ENCODE results near the gene SLC35D2. TPM values are rescaled to one million over a fixed set of nuclear protein-coding genes. Genes with fewer than 3 reads are reported as not detected.

Gene SLC35D2
- total RNA-seq, 1 experiment from 2014 or later = 19.0 TPM

DNA sequence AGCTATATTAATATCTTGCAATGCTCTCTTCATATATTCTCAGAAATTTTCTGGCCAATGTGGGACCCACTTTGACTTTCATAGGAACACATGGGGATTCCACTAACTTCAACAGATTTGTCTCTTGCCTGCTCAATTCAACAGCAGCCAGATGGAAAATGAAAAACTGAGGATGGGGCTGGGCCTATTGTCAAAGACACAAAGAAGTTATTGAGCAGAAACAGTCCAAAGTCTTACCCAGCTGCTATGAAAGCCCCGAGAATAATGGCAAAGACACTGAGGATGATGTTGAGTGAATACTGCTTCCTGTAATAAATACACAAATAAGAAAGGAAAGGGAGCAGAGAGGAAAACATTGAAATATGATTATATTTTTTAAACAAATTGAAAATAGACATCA lies 32.6 kb downstream of the SLC35D2 start:
- Histone ChIP-seq H3K27me3 (ENCODE audit: insufficient read depth, low read length) (no peaks in the 10 kb centered on the region), H3K56ac (ENCODE audit: insufficient read length, low read depth, low read length) (no peak overlapping the region), H3T11ph (ENCODE audit: low read length) (no peak overlapping the region), H2BK12ac (ENCODE audit: insufficient read length, low read depth, low read length) (no peak overlapping the region), H3K27ac (ENCODE audit: insufficient read length, low read depth, low read length) (no peak overlapping the region), H3K23me2 (ENCODE audit: insufficient read length, low read depth, low read length, poor library complexity, severe bottlenecking) (no peaks in the 10 kb centered on the region), H4K91ac (ENCODE audit: insufficient read length, low read depth, low read length) (no peak overlapping the region), H3K14ac (ENCODE audit: insufficient read depth, low read length) (no peak overlapping the region), H3K4ac (ENCODE audit: low read depth, low read length) (no peak overlapping the region), H2BK15ac (ENCODE audit: low read depth, low read length) (no peak overlapping the region), H3K9me3 (ENCODE audit: control insufficient read depth, low read depth, low read length) (peaks cover 3% of the 10 kb centered on the region), H2BK120ac (ENCODE audit: low read depth, low read length, poor library complexity, severe bottlenecking) (no peak overlapping the region), H3K4me2 (ENCODE audit: insufficient read depth, insufficient read length, low read length) (no peak overlapping the region), H3K79me1 (ENCODE audit: insufficient read depth, low read depth, low read length, poor library complexity, severe bottlenecking) (no peaks in the 10 kb centered on the region), H3K23ac (ENCODE audit: insufficient read length, low read depth, low read length) (no peak overlapping the region), H2AK5ac (ENCODE audit: insufficient read length, low read length) (no peak overlapping the region), H3K79me2 (ENCODE audit: insufficient read depth, low read length) (no peaks in the 10 kb centered on the region), H2AFZ (ENCODE audit: low read length) (no peak overlapping the region), H3K18ac (ENCODE audit: insufficient read length, low read depth, low read length) (no peak overlapping the region), H4K20me1 (ENCODE audit: control insufficient read depth, insufficient read depth, insufficient read length) (no peaks in the 10 kb centered on the region), H2BK20ac (ENCODE audit: low read depth, low read length, poor library complexity, severe bottlenecking) (no peak overlapping the region), H3K9ac (ENCODE audit: extremely low read depth, insufficient read length, low read length) (no peak overlapping the region), H4K8ac (replicated peaks; ENCODE audit: insufficient read length, low read depth, low read length) (no peak overlapping the region), H2BK5ac (ENCODE audit: insufficient read length, low read length) (no peak overlapping the region), H3K4me1 (ENCODE audit: insufficient read depth, low read length) (peaks cover under 1% of the 10 kb centered on the region; the same call in 1 of the 2 replicates), H4K5ac (ENCODE audit: insufficient read length, low read depth, low read length) (no peak overlapping the region)
- no CpG with 5 or more reads among the region's 1 CpG for WGBS (ENCODE audit: extremely low coverage, insufficient read length, low lambda C conversion rate)
- peaks cover 13 to 15% of the 10 kb centered on the region in 2 experiments for H3K4me1 Mint-ChIP-seq
- no peak overlapping the region for H3K4me3 Mint-ChIP-seq
- H3K9me3 Mint-ChIP-seq = peaks cover 4 to 6% of the 10 kb centered on the region in 2 experiments; a peak in 4 of 5 replicates
- no peaks in the 10 kb centered on the region for H3K27me3 Mint-ChIP-seq (ENCODE audit: low read depth)
- TF ChIP-seq, protein P1, sequence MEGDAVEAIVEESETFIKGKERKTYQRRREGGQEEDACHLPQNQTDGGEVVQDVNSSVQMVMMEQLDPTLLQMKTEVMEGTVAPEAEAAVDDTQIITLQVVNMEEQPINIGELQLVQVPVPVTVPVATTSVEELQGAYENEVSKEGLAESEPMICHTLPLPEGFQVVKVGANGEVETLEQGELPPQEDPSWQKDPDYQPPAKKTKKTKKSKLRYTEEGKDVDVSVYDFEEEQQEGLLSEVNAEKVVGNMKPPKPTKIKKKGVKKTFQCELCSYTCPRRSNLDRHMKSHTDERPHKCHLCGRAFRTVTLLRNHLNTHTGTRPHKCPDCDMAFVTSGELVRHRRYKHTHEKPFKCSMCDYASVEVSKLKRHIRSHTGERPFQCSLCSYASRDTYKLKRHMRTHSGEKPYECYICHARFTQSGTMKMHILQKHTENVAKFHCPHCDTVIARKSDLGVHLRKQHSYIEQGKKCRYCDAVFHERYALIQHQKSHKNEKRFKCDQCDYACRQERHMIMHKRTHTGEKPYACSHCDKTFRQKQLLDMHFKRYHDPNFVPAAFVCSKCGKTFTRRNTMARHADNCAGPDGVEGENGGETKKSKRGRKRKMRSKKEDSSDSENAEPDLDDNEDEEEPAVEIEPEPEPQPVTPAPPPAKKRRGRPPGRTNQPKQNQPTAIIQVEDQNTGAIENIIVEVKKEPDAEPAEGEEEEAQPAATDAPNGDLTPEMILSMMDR (conservative IDR thresholded peaks at IDR 0.05) = no peak
- H3K27ac Mint-ChIP-seq = no peak overlapping the region
- DNase-seq = no peak
- H3K36me3 Mint-ChIP-seq (ENCODE audit: insufficient read depth in 1 of 3, low read depth in 3 of 3) = peaks cover 0 to 9% (median 6%) of the 10 kb centered on the region in 3 experiments; a peak in 6 of 7 replicates
